ENCODE results near the gene PFDN4.
A peak's percentile ranks its signal among the peaks of the same experiment; 100 is the strongest.
"Not testable (repeated sequence)": the region's sequence is repeated elsewhere in the genome, so short reads cannot be mapped to it uniquely, and the experiment has no call there.

PFDN4 gene

DNA sequence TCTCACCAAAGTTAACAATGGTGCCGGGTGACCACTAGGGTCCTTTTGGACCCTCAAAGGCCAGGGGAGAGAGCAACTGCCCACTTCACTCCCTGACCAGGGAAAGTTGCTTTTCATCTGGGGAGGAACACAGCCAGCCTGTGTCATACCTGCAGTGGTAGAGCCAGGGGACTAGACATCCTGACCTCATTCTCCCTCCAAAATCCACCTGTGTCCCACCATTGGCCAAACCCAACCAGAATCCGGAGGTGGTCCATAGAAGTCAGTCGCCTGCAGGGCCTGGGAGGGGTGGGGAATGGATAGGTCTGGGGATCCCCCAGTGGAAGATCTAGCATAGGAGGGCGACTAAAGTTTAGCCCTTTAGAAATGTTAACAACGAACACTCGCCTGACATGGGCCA is 12.8 kb downstream of the PFDN4 start:
- no peak overlapping the region for H3K4me3 ChIP-seq (ENCODE audit: low read length)
- TF ChIP-seq, protein P1, sequence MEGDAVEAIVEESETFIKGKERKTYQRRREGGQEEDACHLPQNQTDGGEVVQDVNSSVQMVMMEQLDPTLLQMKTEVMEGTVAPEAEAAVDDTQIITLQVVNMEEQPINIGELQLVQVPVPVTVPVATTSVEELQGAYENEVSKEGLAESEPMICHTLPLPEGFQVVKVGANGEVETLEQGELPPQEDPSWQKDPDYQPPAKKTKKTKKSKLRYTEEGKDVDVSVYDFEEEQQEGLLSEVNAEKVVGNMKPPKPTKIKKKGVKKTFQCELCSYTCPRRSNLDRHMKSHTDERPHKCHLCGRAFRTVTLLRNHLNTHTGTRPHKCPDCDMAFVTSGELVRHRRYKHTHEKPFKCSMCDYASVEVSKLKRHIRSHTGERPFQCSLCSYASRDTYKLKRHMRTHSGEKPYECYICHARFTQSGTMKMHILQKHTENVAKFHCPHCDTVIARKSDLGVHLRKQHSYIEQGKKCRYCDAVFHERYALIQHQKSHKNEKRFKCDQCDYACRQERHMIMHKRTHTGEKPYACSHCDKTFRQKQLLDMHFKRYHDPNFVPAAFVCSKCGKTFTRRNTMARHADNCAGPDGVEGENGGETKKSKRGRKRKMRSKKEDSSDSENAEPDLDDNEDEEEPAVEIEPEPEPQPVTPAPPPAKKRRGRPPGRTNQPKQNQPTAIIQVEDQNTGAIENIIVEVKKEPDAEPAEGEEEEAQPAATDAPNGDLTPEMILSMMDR (conservative IDR thresholded peaks at IDR 0.05; ENCODE audit: low read length) = no peak
- DNase-seq (ENCODE audit: low read depth) = no peak

DNA sequence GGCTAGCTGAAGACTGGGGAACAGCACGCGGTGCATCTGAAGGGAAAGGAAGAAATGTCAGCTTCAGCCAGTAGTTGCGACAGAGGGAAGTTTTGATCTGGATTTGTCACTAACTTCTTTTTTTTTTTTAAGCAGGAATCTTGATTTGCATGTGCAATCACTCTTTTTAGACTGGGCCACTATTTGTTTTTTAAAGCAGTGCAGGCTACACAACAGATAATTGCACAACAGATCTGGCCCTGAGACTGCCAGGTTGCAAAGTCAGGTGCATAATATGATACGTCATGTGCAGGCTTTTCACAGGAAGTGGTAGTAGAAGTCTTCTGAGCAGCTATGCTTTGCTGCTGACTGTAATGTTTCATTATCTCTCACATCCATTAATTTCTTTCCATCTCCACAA is 13.5 kb downstream of the PFDN4 start:
- DNase-seq (ENCODE audit: low read depth) = no peak
- TF ChIP-seq, protein P1 (conservative IDR thresholded peaks at IDR 0.05; ENCODE audit: low read length) = no peak
- H3K4me3 ChIP-seq (ENCODE audit: low read length) = no peak overlapping the region

DNA sequence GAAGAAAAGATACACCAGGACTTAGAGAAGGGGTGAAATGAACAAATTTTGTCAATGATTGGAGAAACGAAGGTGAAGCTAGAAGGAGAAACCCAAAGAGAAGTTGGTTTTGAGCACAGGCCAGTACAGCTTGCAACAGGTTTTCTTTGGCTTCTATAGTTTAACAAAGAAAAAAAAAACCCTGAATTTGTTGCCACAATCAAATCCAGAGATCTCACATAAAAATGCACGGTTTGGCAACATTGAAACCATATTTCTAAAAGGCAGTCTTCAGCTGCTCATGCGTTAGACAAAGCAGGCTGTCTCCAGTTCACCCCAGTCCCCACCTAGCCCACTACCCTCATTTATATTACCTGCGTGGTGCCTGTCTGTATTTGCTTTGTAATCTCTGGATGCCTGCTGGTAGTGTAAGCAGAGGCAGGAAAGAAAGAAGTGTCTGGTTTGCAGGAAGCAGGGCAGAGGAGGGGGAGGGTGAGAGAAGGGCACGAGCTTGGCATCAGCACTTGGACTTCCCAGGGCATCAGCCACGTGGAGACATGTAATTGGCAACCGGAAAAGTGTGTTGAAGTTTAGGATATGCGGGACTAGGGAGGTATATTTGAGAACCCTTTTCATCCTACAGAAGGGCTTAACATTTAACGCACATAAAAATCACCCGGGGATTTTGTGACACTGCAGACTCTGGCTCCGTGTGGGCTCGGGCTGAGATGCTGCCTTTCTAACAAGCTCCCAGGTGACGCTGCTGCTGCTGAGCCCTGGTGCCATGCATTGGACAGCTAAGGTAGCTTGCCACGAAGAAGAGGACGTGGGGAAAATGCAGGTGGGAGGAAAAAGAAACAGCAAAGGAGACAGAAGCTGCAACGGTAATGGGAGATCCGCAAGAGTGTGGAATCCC is 14.4 kb downstream of the PFDN4 start:
- TF ChIP-seq, protein P1 (conservative IDR thresholded peaks at IDR 0.05; ENCODE audit: low read length) = no peak
- no peak overlapping the region for H3K4me3 ChIP-seq (ENCODE audit: low read length)
- DNase-seq (ENCODE audit: low read depth) = peak; percentile 25

DNA sequence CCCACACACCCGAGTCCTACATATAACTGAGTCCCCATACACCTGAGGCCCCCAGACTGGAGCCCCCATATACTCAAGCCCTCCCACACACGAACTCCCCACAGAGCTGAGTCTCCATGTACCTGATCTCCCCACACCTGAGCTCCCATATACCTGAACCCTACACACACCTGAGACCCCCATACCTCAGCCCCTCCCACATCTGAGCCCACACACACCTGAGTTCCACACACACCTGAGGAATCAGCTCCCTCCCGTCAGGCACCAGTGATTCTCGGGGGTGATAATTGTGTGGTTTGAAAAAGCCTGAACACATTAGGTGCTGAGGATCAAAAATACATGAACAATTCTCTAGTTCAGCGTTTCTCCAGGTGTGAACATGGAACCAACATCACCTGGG is 15.4 kb downstream of the PFDN4 start:
- no peak overlapping the region for H3K4me3 ChIP-seq (ENCODE audit: low read length)
- no peak for DNase-seq (ENCODE audit: low read depth)
- TF ChIP-seq, protein P1 (conservative IDR thresholded peaks at IDR 0.05; ENCODE audit: low read length) = no peak

DNA sequence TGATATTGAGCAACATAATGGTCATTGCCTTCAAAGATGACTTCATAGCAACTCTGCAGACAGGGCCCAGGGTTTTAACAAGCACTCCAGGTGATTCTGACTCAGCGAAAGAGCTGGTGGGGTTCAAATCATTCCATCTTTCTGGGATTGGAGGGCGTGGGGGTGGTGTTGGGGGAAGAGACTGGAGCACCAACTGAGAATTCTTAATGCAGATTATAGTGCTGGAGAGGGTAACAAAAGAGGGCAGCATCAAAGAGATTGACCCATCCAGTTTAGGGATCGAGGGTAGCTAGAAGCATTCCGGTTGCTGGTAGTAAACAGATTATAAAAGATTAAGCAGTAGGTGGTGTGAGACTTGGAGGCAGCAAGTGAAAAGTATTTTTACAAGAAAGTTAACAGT is 15.9 kb downstream of the PFDN4 start:
- no peak overlapping the region for H3K4me3 ChIP-seq (ENCODE audit: low read length)
- TF ChIP-seq, protein P1 (conservative IDR thresholded peaks at IDR 0.05; ENCODE audit: low read length) = no peak
- DNase-seq (ENCODE audit: low read depth) = no peak

DNA sequence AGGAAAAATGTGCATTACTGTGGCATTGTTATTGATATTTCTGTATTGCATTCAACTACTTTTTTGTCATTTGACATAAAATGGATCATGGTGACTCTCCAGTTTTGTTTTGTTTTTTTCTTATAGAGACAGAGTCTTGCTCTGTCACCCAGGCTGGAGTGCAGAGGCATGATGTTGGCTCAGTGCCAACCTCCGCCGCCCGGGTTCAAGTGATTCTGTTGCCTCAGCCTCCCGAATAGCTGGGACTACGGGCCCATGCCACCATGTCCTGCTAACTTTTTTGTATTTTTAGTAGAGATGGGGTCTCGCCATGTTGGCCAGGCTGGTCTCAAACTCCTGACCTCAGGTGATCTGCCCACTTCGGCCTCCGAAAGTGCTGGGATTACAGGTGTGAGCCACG is 16.8 kb downstream of the PFDN4 start:
- not testable (repeated sequence) for H3K4me3 ChIP-seq (ENCODE audit: low read length); DNase-seq (ENCODE audit: low read depth)

DNA sequence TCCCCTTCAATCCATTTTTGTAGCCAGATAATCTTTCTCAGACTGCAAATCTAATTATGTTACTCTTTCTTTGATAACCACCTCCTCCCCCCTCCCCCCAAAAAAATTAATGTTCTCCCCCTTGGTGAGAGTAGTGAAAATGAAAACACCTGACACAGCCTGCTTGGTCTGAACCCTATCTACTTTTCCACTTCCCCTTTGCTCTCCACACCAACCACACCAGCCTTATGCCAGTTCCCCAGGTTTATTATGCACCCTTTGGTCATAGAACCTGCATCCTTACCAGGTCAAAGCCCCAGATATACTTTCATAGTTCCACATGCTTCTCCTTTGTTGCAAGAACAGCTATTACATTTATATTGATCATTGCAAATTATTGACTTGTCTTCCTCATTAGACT is 19.4 kb downstream of the PFDN4 start:
- H3K4me3 ChIP-seq (ENCODE audit: low read length) = no peak overlapping the region
- DNase-seq (ENCODE audit: low read depth) = no peak
- TF ChIP-seq, protein P1 (conservative IDR thresholded peaks at IDR 0.05; ENCODE audit: low read length) = no peak

All from AG10803 (cell line).